IPS-15b (cell line): ENCODE results near the gene CCDC50.

Experiments used
- H3K27me3 ChIP-seq: one replicate; pipeline ENCODE4 v1.6.1; 2013; ENCODE audit warnings: low read length; ENCODE audit not compliant: control insufficient read depth, insufficient read depth
- H3K36me3 ChIP-seq: one replicate; pipeline ENCODE4 v1.6.1; 2013; ENCODE audit warnings: low read length; ENCODE audit not compliant: control insufficient read depth, insufficient read depth
- H3K4me1 ChIP-seq: one replicate; pipeline ENCODE4 v1.6.1; 2013; ENCODE audit warnings: mild to moderate bottlenecking, low read length; ENCODE audit not compliant: control insufficient read depth, insufficient read depth
- H3K4me3 ChIP-seq: one replicate; pipeline ENCODE4 v1.5.1; 2013; ENCODE audit warnings: low read depth, low read length
- H3K9ac ChIP-seq: one replicate; pipeline ENCODE4 v1.6.1; 2013; ENCODE audit warnings: low read depth, mild to moderate bottlenecking, low read length
- H3K9me3 ChIP-seq: one replicate; pipeline ENCODE4 v1.6.1; 2013; ENCODE audit warnings: mild to moderate bottlenecking, low read length; ENCODE audit not compliant: control insufficient read depth, insufficient read depth

The CCDC50 gene

DNA sequence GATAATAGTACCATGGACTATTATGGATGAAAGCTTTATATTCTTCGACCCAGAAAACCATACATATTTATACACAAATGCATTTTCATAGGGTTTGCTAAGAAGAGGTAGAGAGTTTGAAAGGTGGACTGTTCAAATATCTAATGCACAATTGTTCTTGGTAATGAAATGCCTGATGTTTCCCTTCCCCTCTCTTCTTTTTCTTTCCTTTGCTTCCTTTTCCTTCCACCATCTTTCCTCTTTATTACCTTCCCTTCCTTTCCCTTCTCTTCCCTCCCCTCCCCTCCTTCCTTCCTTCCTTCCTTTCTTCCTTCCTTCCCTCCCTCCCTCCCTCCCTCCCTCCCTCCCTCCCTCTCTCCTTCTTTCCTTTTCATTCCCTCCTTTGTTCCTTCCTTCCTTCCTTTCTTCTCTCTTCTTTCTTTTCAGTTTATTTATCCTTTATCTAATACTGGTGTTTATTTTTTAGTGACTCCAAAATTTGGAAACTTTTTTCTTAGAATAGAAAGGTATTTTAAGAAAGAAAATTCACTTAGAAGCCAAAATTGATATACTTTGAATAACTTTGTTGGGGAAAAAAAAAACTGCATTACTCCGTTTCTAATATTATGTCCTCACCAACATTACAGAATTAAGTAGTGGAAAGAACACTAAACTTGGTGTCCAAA is 109.1 kb downstream of the CCDC50 start:
- Histone ChIP-seq H3K4me3 (no peak overlapping the region), H3K9me3 (no peaks in the 10 kb centered on the region), H3K4me1 (no peaks in the 10 kb centered on the region), H3K36me3 (no peaks in the 10 kb centered on the region), H3K27me3 (no peaks in the 10 kb centered on the region), H3K9ac (no peak overlapping the region)

DNA sequence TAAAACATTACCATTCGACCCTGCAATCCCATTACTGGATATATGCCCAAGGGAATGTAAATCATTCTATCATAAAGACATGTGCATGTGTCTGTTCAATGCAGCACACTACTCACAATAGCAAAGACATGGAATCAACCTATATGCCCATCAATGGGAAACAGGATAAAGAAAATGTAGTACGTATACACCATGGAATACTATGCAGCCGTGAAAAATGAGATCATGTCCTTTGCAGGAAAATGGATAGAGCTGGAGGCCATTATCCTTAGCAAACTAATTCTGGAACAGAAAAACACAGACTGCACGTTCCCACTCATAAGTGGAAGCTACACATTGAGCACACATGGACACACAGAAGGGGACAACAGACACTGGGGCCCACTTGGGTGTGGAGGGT is 111.3 kb downstream of the CCDC50 start:
- Histone ChIP-seq H3K36me3 (no peaks in the 10 kb centered on the region), H3K4me1 (no peaks in the 10 kb centered on the region), H3K27me3 (no peaks in the 10 kb centered on the region), H3K9me3 (no peaks in the 10 kb centered on the region), H3K9ac (no peak overlapping the region), H3K4me3 (no peak overlapping the region)

DNA sequence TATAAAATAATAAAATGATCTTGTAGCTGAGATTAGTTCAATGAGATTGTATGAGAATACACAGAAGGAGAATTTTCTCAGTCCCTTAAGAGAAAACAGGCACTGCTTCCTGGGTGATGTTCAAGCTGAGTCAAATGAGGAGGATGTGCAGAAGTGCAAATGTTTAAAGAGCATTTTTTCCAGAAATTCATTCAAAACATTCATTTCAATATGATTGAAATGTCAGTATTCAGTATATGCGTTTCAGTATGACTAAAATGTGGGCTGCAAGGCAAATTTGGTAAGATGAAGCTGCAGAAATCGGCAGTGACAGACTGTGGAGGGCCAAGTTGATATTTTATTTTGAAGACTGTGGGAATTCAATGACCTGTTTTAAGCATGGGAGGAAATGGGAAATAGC is 112.5 kb downstream of the CCDC50 start:
- H3K4me1 ChIP-seq: no peaks in the 10 kb centered on the region
- H3K4me3 ChIP-seq: no peak overlapping the region
- no peaks in the 10 kb centered on the region for H3K36me3 ChIP-seq
- no peak overlapping the region for H3K9ac ChIP-seq
- H3K27me3 ChIP-seq: no peaks in the 10 kb centered on the region
- H3K9me3 ChIP-seq: no peaks in the 10 kb centered on the region

DNA sequence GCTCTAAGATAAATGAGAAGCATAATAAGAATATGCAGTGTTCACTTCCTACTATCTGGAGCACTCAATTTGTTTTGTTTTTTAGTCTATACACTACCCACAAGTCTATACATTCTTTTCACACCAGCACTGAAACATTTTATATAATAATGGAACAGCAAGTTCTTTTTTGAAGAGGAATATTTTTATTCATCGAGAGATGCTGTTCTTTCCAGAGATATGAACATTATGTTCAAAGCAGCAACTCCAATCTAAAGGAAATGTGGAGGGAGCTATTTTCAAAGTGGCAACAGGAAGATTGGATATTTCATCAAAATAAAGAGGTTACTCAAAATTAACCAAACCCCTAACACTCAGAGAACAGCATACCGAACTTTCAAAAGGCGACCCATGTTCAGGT is 115.4 kb downstream of the CCDC50 start:
- no peak overlapping the region for H3K9ac ChIP-seq

More for the DNA sequence above, 115.4 kb downstream of the CCDC50 start:
- Histone ChIP-seq H3K4me3 (no peak overlapping the region), H3K36me3 (no peaks in the 10 kb centered on the region), H3K9me3 (no peaks in the 10 kb centered on the region), H3K27me3 (no peaks in the 10 kb centered on the region), H3K4me1 (no peaks in the 10 kb centered on the region)
